NCI-H1930 (cell line): ENCODE results near the gene TFDP1.

Source experiments
- DNase-seq, 2 experiments: peaks; one replicate each; lab custom pipeline; 2025; lab: John Stamatoyannopoulos, UW

Gene TFDP1

GRCh38 chr13:113584205-113584869, at the start of gene TFDP1:
Gene TFDP1 (plus strand): TSS chr13:113584753. CDS start chr13:113585838, 1,085 bp downstream.
- DNase-seq = peak; percentile 90 to 92

- DNase-seq = no peak
Measured at GRCh38 chr13:113535381-113535781, 49.2 kb upstream of the TFDP1 start.

- no peak for DNase-seq
Measured at GRCh38 chr13:113536461-113537110, 48.0 kb upstream of the TFDP1 start.

DNA sequence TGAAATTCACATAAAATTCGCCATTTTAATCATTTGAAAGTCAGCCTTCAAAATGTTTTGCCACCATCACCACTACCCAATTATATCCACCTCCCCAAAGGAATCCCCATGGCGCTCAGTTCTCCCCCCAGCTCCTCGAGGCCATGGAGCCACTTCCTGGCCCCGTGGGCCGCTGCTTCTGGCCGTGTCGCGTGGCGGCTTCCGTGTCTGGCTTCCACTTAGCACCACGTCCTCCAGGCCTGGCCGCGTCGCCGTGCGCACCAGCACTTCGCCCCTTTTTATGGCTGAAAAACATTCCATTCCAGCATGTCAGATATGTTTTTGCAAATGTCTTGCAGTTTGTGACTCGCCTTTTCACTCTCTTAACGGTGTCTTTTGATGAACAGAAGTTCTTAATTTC, 47.3 kb upstream of the TFDP1 start:
- DNase-seq = no peak

DNA sequence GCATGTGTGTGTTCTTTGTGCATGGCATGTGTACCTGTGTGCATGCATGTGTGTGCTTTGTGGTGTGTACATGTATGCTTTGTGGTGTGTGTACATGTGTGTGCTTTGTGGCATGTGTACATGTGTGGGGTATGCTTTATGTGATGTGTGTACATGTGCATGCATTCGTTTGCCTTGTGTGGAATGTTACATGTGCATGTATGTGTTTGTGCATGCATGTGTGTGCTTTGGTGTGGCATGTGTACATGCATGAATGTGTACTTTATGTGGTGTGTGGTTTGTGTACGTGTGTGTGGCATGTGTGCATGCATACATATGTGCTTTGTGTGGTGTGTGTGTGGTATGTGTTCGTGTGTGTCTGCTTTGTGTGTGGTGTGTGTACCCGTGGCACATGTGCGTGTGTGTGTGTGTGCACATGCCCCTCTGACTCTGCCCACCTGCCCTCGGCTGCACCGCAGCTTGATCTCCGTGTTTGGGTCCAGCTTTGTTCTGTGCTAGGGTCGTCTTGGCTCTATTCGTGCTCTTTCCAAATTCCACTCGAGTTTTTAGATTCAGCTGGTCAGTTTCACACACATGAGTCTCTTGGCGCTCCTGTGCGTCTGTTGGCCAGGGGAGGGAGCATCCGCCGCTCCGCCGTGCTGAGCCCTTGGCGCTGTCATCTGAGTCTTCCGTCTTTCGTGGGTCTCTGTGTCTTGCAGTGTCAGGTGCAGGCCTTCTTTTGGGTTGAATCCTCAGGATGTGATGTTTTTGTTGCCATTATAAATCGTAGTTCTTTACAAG, 46.5 kb upstream of the TFDP1 start:
- no peak for DNase-seq

DNA sequence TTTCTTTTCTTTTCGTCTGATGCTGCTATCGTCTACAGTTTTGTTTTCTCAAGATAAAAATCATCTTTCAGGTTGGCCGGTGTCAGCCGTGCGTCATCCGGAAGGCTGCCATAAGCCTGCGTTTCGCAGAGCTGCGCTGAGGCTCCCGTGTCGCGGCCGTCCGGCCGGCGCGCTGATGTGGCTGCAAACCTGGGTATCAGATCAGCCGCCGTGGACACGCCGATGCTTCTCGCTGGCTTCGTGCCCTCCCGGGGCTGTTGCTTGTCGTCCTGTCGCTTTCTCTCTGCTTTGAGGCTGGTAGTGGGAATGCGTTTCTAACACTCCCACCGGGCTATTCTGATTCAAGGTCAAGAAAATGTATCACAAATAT, 45.9 kb upstream of the TFDP1 start:
- no peak for DNase-seq

GRCh38 chr13:113539176-113539575, 45.4 kb upstream of the TFDP1 start:
- no peak for DNase-seq

DNA sequence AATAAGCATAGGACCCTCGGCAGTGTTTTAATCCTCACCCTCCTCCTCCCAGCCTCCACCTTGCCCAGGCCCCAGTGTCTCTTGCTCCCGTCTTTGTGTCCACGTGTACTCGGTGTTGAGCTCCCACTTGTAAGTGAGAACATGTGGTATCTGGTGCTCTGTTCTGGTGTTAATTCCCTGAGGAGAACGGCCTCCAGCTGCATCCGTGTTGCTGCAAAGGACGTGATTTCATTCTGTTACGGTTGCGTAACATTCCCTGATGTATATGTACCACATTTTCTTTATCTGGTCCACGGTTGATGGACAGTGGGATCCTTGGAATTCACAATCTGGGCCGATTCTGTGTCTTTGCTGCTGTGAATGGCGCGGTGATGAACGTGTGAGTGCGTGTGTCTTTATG, 44.7 kb upstream of the TFDP1 start:
- no peak for DNase-seq

GRCh38 chr13:113540523-113540922, 44.0 kb upstream of the TFDP1 start:
- DNase-seq = no peak

DNA sequence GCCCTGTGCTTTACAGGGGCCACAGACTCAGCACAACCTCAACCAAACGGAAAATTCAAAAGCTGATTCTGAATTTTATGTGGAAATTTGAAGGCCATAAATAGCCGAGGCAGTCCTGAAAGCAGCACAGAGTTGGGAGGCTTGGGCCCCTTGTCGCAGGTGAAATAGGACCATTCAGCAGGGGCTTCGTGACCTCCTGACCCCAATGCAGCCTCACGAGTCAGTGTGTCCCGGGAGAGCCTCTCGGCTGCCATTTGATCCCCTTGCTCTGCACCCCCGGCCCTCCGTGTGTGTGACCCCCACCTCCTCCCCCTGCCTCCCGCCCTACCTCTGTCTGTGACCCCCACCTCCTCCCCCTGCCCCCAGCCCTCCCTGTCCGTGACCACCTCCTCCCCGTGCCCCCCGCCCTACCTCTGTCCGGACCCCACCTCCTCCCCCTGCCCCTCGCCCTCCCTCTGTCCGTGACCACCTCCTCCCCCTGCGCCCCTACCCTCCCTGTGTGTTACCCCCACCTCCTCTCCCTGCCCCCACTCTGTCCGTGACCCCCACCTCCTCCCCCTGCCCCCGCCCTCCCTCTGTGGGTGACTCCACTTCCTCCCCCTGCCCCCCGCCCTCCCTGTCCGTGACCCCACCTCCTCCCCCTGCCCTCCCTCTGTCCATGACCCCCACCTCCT, 41.7 kb upstream of the TFDP1 start:
- no peak for DNase-seq

DNA sequence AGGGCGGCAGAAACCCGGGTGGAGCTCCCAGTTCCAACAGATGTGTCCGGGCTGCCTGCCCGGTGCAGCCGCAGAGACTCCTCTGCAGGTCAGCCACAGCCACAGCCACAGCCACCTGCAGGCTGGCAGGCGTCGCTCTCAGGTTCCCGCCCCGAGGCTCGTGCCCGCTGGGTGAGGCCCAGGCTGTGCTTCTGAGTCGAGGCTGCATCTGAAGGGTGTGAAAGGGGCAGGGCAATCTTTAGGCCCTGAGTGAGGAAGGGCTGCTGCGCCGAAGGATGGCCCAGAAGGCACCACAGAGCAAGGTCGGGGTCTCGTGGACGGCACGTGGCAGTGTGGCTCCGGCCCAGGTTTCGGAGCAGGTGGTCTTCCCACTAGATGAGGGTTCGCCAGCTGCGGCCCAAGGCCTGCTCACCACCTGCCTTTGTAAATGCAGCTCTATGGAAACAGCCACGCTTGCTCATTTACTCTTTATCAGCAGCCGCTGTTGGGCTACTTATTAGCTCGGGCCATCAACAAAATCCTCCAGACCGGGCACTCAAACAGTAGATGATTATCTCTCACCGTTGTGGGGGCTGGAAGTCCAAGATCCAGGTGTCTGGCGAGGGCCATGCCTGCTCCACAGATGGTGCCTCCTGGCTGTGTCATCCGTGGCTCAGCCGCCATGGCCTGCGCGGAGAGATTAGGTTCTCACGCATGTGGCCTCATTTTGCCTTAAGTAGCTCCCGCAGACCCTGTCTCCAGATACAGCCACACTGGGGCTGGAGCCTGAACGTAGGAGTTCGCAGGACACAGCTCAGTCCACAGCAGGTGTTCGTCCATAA, 40.3 kb upstream of the TFDP1 start:
- DNase-seq = no peak

- no peak for DNase-seq
Measured at GRCh38 chr13:113544896-113545295, 39.7 kb upstream of the TFDP1 start.

DNA sequence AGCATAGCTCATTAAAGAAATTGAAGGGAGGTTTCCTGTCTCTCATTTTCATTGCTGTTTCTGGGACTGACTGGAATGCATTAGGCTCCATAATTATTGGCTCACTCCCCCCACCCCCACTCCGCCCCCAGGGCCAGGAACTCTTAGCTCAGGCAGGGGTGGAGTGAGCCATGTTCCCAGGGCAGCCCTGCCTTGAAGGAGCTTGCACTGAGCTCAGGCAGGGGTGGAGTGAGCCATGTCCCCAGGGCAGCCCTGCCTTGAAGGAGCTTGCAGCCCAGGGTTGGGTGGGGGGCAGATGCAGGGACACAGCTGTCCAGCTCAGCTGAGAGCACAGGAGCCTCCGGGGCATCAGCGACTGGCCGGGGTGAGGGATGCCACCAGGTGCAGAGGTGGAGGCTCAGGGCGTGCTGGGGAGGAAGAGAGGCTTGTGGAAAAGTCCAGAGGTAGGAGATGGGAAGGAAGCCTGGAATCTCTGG, 39.1 kb upstream of the TFDP1 start:
- no peak for DNase-seq

GRCh38 chr13:113545931-113546516, 38.5 kb upstream of the TFDP1 start:
- no peak for DNase-seq

DNA sequence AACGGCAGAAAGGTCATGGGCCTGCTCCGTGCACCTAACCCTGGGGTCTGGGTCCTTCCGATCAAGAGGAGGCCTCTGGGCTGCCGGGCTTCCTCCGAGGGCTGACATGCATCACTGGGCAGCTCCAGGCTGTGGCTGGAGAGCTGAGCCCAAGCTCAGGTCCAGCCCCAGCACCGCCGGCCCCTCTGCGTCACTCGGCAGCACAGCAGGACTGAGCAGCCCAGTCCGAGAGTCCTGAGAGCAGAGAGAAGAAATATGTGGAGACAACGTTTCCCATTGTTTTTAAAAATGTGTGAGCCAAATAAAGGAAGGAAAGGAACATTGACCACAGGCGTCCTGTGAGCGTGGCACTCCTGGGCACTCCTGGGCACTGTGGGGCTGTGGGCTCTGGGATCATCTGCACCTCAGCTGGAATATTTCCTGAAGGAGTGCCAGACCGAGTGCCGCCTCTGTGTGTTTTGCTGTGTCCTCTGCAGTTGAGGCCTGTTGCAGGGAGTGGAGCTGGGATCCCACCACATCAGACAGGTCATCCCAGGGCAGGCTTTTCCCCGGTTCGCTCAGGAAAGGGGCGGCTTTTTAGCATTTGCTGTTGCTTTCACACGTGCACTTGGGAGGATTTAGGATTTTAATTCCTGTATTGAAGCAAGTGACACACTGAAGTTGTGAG, 37.8 kb upstream of the TFDP1 start:
- no peak for DNase-seq

- DNase-seq = no peak
Measured at GRCh38 chr13:113547238-113547971, 37.1 kb upstream of the TFDP1 start.

- DNase-seq = no peak
Measured at GRCh38 chr13:113548171-113548641, 36.3 kb upstream of the TFDP1 start.

- DNase-seq = no peak
Measured at GRCh38 chr13:113548778-113549621, 35.6 kb upstream of the TFDP1 start.

DNA sequence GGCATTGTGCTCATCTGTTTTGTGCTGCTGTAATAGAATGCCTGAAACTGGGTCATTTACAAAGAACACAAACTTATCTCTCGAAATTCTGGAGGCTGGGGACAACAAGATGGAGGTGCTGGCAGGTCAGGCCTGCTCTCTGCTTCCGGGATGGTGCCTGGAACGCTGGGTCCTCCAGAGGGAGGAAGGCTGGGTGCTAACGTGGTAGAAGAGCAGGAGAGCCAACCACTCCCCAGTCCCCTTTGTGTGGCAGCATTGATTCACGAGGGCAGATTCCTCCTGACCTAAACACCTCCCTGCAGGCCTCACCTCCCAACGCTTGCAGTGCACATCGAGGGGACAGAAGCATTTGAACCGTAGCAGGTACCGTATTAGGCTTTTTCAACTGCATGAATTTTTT, 34.1 kb upstream of the TFDP1 start:
- no peak for DNase-seq
